Mammary epithelial cell (primary cell): ENCODE results near the gene DARS2.

Experiments
- CTCF ChIP-seq, 2 donors: IDR thresholded peaks in 1 of 2; conservative IDR thresholded peaks in 1 of 2; 2 replicates each; pipeline ENCODE4 v1.5.1; 2011 to 2012; ENCODE audit warnings: inconsistent platforms in 2 of 2, low read length in 2 of 2, mild to moderate bottlenecking in 2 of 2, control low read depth in 1 of 2, low read depth in 1 of 2; ENCODE audit not compliant: insufficient read depth in 1 of 2; ENCODE audit errors: extremely low read depth in 1 of 2
- EZH2 ChIP-seq: IDR thresholded peaks from 2 replicates; pipeline ENCODE4 v1.6.1; 2012; ENCODE audit warnings: low read length, inconsistent platforms, borderline replicate concordance

- TF ChIP-seq EZH2 (no peak), CTCF (conservative IDR thresholded peaks at IDR 0.05 in 1 of 2, IDR thresholded peaks at IDR 0.05 in 1 of 2; ENCODE audit: extremely low read depth in 1 of 2, insufficient read depth in 1 of 2, low read depth in 1 of 2, low read length in 2 of 2) (no peak)
Measured at GRCh38 chr1:173832748-173833147, 8.3 kb downstream of the DARS2 start.
